ENCODE results near the gene RIPPLY1. TPM values are rescaled to one million over a fixed set of nuclear protein-coding genes. Genes with fewer than 3 reads are reported as not detected.

RIPPLY1 gene
- total and polyA plus RNA-seq, 2 donors (not counting 1 experiment from before 2014, with no cell fraction given), result not detected

DNA sequence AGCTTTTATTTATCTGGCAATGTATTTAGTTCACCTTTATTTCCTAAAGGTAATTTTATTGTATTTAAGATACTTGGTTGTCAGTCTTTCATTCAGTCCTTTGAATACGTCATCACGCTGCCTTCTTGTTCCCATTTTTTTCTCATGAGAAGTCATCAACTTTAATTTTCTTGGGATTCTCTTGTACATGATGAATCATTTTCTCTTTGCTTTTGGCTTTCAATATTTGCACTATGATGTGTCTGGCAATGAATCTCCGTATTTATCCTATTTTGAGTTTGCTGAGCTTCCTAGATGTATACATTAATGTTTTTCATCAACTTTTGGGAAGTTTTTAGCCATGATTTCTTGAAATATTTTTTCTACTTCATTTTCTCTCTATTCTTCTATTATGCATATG lies 45.5 kb upstream of the RIPPLY1 start:
- no peak for DNase-seq (ENCODE audit: low read depth in 2 of 2)
- H4K20me1 ChIP-seq (ENCODE audit: control insufficient read depth, extremely low read depth, insufficient read depth, low read length), result no peaks in the 10 kb centered on the region
- H3K4me1 ChIP-seq (ENCODE audit: control insufficient read depth, extremely low read depth, insufficient read depth, low read length), result no peaks in the 10 kb centered on the region
- no peak overlapping the region for H2AFZ ChIP-seq (ENCODE audit: low read length)
- H3K9ac ChIP-seq (ENCODE audit: insufficient read depth, low read length), result no peak overlapping the region
- no peak overlapping the region for H3K4me2 ChIP-seq (ENCODE audit: extremely low read depth, insufficient read depth, low read length)
- no peaks in the 10 kb centered on the region for H3K36me3 ChIP-seq (ENCODE audit: control insufficient read depth, insufficient read depth, low read length)
- H3K27me3 ChIP-seq (ENCODE audit: control insufficient read depth, insufficient read depth, low read length), result no peaks in the 10 kb centered on the region
- no peaks in the 10 kb centered on the region for H3K9me3 ChIP-seq (ENCODE audit: control insufficient read depth, insufficient read depth, low read depth, low read length)
- H3K27ac ChIP-seq (ENCODE audit: insufficient read depth, low read length), result no peak overlapping the region
- TF ChIP-seq, protein P1, sequence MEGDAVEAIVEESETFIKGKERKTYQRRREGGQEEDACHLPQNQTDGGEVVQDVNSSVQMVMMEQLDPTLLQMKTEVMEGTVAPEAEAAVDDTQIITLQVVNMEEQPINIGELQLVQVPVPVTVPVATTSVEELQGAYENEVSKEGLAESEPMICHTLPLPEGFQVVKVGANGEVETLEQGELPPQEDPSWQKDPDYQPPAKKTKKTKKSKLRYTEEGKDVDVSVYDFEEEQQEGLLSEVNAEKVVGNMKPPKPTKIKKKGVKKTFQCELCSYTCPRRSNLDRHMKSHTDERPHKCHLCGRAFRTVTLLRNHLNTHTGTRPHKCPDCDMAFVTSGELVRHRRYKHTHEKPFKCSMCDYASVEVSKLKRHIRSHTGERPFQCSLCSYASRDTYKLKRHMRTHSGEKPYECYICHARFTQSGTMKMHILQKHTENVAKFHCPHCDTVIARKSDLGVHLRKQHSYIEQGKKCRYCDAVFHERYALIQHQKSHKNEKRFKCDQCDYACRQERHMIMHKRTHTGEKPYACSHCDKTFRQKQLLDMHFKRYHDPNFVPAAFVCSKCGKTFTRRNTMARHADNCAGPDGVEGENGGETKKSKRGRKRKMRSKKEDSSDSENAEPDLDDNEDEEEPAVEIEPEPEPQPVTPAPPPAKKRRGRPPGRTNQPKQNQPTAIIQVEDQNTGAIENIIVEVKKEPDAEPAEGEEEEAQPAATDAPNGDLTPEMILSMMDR (conservative IDR thresholded peaks at IDR 0.05 in 1 of 2, IDR thresholded peaks at IDR 0.05 in 1 of 2; ENCODE audit: low read depth in 1 of 2, low read length in 2 of 2), result no peak
- no peak for TF ChIP-seq EZH2 (IDR thresholded peaks at IDR 0.05; ENCODE audit: low read length, missing control alignments)
- no peaks in the 10 kb centered on the region for H3K79me2 ChIP-seq (ENCODE audit: control insufficient read depth, insufficient read depth, low read length)
- H3K4me3 ChIP-seq (replicated peaks in 1 of 4; ENCODE audit: control extremely low read depth in 1 of 4, insufficient read depth in 1 of 4, low read depth in 3 of 4, low read length in 4 of 4), result no peak overlapping the region

DNA sequence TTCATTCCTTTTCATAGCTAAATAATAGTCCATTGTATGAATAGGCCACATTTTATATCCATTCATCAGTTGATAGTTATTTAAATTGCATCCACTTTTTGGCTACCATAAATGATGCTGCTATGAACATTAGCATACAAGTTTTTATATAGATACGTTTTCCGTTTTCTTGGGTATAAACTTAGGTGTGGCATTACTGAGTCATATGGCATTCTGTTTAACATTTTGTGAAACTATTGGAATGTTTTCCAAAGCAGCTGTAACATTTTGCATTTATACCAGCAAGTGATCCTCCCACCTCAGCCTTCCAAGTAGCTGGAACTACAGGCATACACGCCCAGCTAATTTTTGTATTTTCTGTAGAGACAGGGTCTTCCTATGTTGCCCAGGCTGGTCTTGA lies 43.3 kb upstream of the RIPPLY1 start:
- no peak overlapping the region for H3K9ac ChIP-seq (ENCODE audit: insufficient read depth, low read length)
- no peaks in the 10 kb centered on the region for H3K36me3 ChIP-seq (ENCODE audit: control insufficient read depth, insufficient read depth, low read length)
- H3K27ac ChIP-seq (ENCODE audit: insufficient read depth, low read length), result no peak overlapping the region
- no peaks in the 10 kb centered on the region for H3K4me1 ChIP-seq (ENCODE audit: control insufficient read depth, extremely low read depth, insufficient read depth, low read length)
- H3K79me2 ChIP-seq (ENCODE audit: control insufficient read depth, insufficient read depth, low read length), result no peaks in the 10 kb centered on the region
- TF ChIP-seq EZH2 (IDR thresholded peaks at IDR 0.05; ENCODE audit: low read length, missing control alignments), result no peak
- TF ChIP-seq, protein P1 (conservative IDR thresholded peaks at IDR 0.05 in 1 of 2, IDR thresholded peaks at IDR 0.05 in 1 of 2; ENCODE audit: low read depth in 1 of 2, low read length in 2 of 2), result no peak
- no peak overlapping the region for H3K4me2 ChIP-seq (ENCODE audit: extremely low read depth, insufficient read depth, low read length)
- H3K9me3 ChIP-seq (ENCODE audit: control insufficient read depth, insufficient read depth, low read depth, low read length), result no peaks in the 10 kb centered on the region
- H2AFZ ChIP-seq (ENCODE audit: low read length), result no peak overlapping the region
- H3K27me3 ChIP-seq (ENCODE audit: control insufficient read depth, insufficient read depth, low read length), result no peaks in the 10 kb centered on the region
- no peak for DNase-seq (ENCODE audit: low read depth in 2 of 2)
- H4K20me1 ChIP-seq (ENCODE audit: control insufficient read depth, extremely low read depth, insufficient read depth, low read length), result no peaks in the 10 kb centered on the region
- H3K4me3 ChIP-seq (replicated peaks in 1 of 4; ENCODE audit: control extremely low read depth in 1 of 4, insufficient read depth in 1 of 4, low read depth in 3 of 4, low read length in 4 of 4), result no peak overlapping the region

GRCh38 chrX:106940068-106940467 lies 36.9 kb upstream of the RIPPLY1 start:
- no peaks in the 10 kb centered on the region for H3K79me2 ChIP-seq (ENCODE audit: control insufficient read depth, insufficient read depth, low read length)
- H3K4me3 ChIP-seq (replicated peaks in 1 of 4; ENCODE audit: control extremely low read depth in 1 of 4, insufficient read depth in 1 of 4, low read depth in 3 of 4, low read length in 4 of 4), result no peak overlapping the region
- no peaks in the 10 kb centered on the region for H3K36me3 ChIP-seq (ENCODE audit: control insufficient read depth, insufficient read depth, low read length)
- no peaks in the 10 kb centered on the region for H3K4me1 ChIP-seq (ENCODE audit: control insufficient read depth, extremely low read depth, insufficient read depth, low read length)
- H3K27me3 ChIP-seq (ENCODE audit: control insufficient read depth, insufficient read depth, low read length), result no peaks in the 10 kb centered on the region
- DNase-seq (ENCODE audit: low read depth in 2 of 2), result no peak
- TF ChIP-seq, protein P1 (conservative IDR thresholded peaks at IDR 0.05 in 1 of 2, IDR thresholded peaks at IDR 0.05 in 1 of 2; ENCODE audit: low read depth in 1 of 2, low read length in 2 of 2), result no peak
- TF ChIP-seq EZH2 (IDR thresholded peaks at IDR 0.05; ENCODE audit: low read length, missing control alignments), result no peak
- H3K27ac ChIP-seq (ENCODE audit: insufficient read depth, low read length), result no peak overlapping the region
- H3K9me3 ChIP-seq (ENCODE audit: control insufficient read depth, insufficient read depth, low read depth, low read length), result no peaks in the 10 kb centered on the region
- no peaks in the 10 kb centered on the region for H4K20me1 ChIP-seq (ENCODE audit: control insufficient read depth, extremely low read depth, insufficient read depth, low read length)
- no peak overlapping the region for H3K4me2 ChIP-seq (ENCODE audit: extremely low read depth, insufficient read depth, low read length)
- H3K9ac ChIP-seq (ENCODE audit: insufficient read depth, low read length), result no peak overlapping the region
- H2AFZ ChIP-seq (ENCODE audit: low read length), result no peak overlapping the region

All from fibroblast of lung (primary cell).